ENCODE data around the gene EFCC1. TPM values are rescaled to one million over a fixed set of nuclear protein-coding genes. Genes with fewer than 3 reads are reported as not detected.
A peak's percentile ranks its signal among the peaks of the same experiment; 100 is the strongest.
"Not testable (repeated sequence)": the region's sequence is repeated elsewhere in the genome, so short reads cannot be mapped to it uniquely, and the experiment has no call there.

Gene EFCC1
- total RNA-seq, 4 donors from 2014 or later: 0.75 to 2.2 (median 1.7) TPM

DNA sequence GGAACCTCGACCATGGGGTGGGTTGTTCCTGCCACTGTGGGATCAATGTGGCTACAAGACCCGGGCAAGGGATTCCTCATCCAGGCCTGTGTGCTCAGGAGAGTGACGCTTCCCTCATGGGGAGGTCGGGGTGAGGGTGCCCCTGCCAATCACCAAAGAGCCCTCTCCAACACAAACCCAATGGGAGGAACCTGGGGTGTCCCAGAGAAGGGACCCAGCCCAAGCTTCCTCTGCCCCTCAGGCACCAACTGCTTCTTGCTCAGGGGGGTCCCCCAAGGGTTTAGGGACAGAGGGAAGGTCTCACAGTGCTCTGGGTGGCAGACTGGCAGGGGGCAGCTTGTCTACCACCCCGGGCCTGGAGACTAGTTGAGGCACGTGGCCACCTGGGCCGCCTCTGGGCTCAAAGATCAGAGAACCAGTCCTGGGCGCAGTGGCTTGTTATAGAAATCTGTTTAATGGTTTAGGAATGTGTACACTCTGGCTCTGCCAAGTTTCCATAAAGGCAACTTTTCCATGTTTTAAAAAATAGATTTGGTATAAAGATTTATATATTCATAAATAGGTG is 86.1 kb downstream of the EFCC1 start:
- Histone ChIP-seq H3K4me3 (no peak overlapping the region), H3K27me3 (no peaks in the 10 kb centered on the region), H3K36me3 (peaks cover 0 to 10% (median 0%) of the 10 kb centered on the region in 4 donors), H3K4me1 (peaks cover 4 to 5% (median 4%) of the 10 kb centered on the region in 4 donors), H3K27ac (peak overlapping the region; percentile 55 to 74 (median 62)), H3K9me3 (no peaks in the 10 kb centered on the region)
- in situ Hi-C loops (cut with MboI; ENCODE audit: low pct_ligation_motif_present in 1 of 4, low pct_unique_long_range_greater_than_20kb in 1 of 4, low sequenced_read_pairs in 3 of 4): no loop called here
- intact Hi-C loops (cut with DNase I; ENCODE audit: low total_unique reads): no loop called here
- TF ChIP-seq, protein P1, sequence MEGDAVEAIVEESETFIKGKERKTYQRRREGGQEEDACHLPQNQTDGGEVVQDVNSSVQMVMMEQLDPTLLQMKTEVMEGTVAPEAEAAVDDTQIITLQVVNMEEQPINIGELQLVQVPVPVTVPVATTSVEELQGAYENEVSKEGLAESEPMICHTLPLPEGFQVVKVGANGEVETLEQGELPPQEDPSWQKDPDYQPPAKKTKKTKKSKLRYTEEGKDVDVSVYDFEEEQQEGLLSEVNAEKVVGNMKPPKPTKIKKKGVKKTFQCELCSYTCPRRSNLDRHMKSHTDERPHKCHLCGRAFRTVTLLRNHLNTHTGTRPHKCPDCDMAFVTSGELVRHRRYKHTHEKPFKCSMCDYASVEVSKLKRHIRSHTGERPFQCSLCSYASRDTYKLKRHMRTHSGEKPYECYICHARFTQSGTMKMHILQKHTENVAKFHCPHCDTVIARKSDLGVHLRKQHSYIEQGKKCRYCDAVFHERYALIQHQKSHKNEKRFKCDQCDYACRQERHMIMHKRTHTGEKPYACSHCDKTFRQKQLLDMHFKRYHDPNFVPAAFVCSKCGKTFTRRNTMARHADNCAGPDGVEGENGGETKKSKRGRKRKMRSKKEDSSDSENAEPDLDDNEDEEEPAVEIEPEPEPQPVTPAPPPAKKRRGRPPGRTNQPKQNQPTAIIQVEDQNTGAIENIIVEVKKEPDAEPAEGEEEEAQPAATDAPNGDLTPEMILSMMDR (IDR thresholded peaks at IDR 0.05): no peak
- peak in 1 of 3 donors; percentile 19 for TF ChIP-seq POLR2AphosphoS5 (IDR thresholded peaks at IDR 0.05)
- no peak for DNase-seq
- 76% methylated on average over 8 of the region's 8 CpGs; no CpG with 5 or more reads in 1 of the 2 donors for WGBS, 2 donors (ENCODE audit: low coverage in 1 of 2)

DNA sequence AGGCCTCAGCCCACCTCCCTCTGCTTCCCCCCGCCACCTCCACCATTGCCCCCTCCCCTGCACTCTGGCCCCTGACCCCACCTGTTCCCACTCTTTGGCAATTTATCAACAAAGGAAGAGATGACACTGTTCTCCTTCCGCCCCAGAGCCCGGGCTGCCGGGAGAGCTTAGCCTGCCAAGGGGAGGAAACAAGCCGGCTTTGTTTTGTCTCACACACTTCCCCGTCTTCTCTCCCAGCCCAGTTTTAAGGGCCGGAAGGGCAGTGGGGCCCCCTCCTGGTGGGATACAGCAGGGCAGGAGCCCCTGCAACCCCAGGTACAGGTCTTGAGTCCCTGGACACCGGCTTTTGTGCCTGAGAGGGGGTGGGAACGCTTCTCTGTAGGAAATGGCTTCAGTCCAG is 86.8 kb downstream of the EFCC1 start:
- H3K27ac ChIP-seq; H3K27me3 ChIP-seq; intact Hi-C loops (cut with DNase I; ENCODE audit: low total_unique reads); in situ Hi-C loops (cut with MboI; ENCODE audit: low pct_ligation_motif_present in 1 of 4, low pct_unique_long_range_greater_than_20kb in 1 of 4, low sequenced_read_pairs in 3 of 4); H3K4me3 ChIP-seq; H3K4me1 ChIP-seq; H3K9me3 ChIP-seq: not testable (repeated sequence)
- WGBS, 2 donors (ENCODE audit: low coverage in 1 of 2): no CpG with 5 or more reads among the region's 9 CpGs
- DNase-seq: peak; percentile 54
- H3K36me3 ChIP-seq: peaks cover 0 to 15% (median under 1%) of the 10 kb centered on the region in 4 donors

DNA sequence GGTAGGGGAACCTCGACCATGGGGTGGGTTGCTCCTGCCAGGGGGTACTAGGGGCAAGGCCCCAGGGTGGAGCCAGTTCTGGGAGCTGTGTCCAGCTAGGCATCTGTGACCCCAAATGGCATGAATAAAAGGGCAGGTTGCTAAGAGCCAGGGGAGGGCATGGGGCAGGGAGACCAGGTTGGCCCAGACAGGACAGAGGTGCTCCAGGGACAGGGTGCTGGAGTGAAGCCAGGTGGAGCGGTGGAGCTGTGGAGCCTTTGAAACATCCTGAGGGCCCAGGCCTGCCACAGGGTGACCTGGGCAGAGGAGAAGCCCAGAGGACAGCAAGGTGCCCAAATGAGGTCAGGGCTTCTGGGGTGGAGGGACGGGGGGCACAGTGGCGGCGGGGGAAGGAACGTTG is 87.2 kb downstream of the EFCC1 start:
- H3K9me3 ChIP-seq; H3K4me1 ChIP-seq; in situ Hi-C loops (cut with MboI; ENCODE audit: low pct_ligation_motif_present in 1 of 4, low pct_unique_long_range_greater_than_20kb in 1 of 4, low sequenced_read_pairs in 3 of 4); intact Hi-C loops (cut with DNase I; ENCODE audit: low total_unique reads); H3K4me3 ChIP-seq; H3K27me3 ChIP-seq; DNase-seq; H3K27ac ChIP-seq: not testable (repeated sequence)
- H3K36me3 ChIP-seq: peaks cover 0 to 19% (median 3%) of the 10 kb centered on the region in 4 donors
- no CpG with 5 or more reads among the region's 6 CpGs for WGBS, 2 donors (ENCODE audit: low coverage in 1 of 2)

Other genes starting within 250 kb of the EFCC1 start
- gene ACAD9, start 121.7 kb upstream of the EFCC1 start, total RNA-seq: 100 to 1,000 TPM in 2 of 4 donors, 10 to 100 TPM in 2; 37.3 to 158 (median 85.0) TPM
- 1 to 10 TPM in 1 of 4 donors, under 1 TPM in 1, not detected in 2; 0.95 to 1.2 TPM for gene CFAP92, start 7.2 kb upstream of the EFCC1 start, total RNA-seq
- 1 to 10 TPM in 1 of 4 donors, under 1 TPM in 1, not detected in 2; 0.64 to 1.2 TPM for gene GP9, start 59.5 kb downstream of the EFCC1 start, total RNA-seq
- gene RAB43, start 120.5 kb downstream of the EFCC1 start, total RNA-seq: 10 to 100 TPM; 23.1 to 40.4 (median 31.3) TPM
- 10 to 100 TPM in 2 of 4 donors, 1 to 10 TPM in 2; 1.6 to 14.2 (median 7.2) TPM for gene ISY1, start 159.8 kb downstream of the EFCC1 start, total RNA-seq
- gene CNBP, start 182.6 kb downstream of the EFCC1 start, total RNA-seq: 100 to 1,000 TPM; 169 to 329 (median 258) TPM
- 100 to 1,000 TPM in 3 of 4 donors, 10 to 100 TPM in 1; 64.7 to 149 (median 116) TPM for gene COPG1, start 248.3 kb downstream of the EFCC1 start, total RNA-seq

Data from transverse colon (tissue), 4 donors.